ENCODE data around the gene STIM2. TPM values are rescaled to one million over a fixed set of nuclear protein-coding genes. Genes with fewer than 3 reads are reported as not detected.

Gene STIM2
- total RNA-seq, 1 experiment from 2014 or later = 23.9 TPM

- intact Hi-C loops (cut with micrococcal nuclease; ENCODE audit: unreplicated experiment) (no loop called here), in situ Hi-C loops (cut with HindIII; ENCODE audit: low pct_unique_long_range_greater_than_20kb, low sequenced_read_pairs) (no loop called here)
- POLR2A ChIA-PET = no interaction called here
- no peak for ATAC-seq
- no peak overlapping the region for H3K27ac ChIP-seq (ENCODE audit: low read length)
- no peaks in the 10 kb centered on the region for H3K36me3 ChIP-seq (ENCODE audit: control insufficient read depth, insufficient read depth, low read length)
- no TSS peak for BruUV-seq (replicated peaks)
- no peaks in the 10 kb centered on the region for H3K27me3 ChIP-seq (ENCODE audit: control insufficient read depth, insufficient read depth, low read length)
- no peak overlapping the region for H3K4me3 ChIP-seq (ENCODE audit: low read depth in 2 of 2, low read length in 2 of 2)
- DNase-seq (ENCODE audit: low read depth, low spot score) = no peak
- H3K9me3 ChIP-seq (ENCODE audit: control insufficient read depth, insufficient read depth, low read depth, low read length) = no peaks in the 10 kb centered on the region
- TF ChIP-seq CTCF (IDR thresholded peaks at IDR 0.05) = no peak
- no peak for TF ChIP-seq SIN3A (IDR thresholded peaks at IDR 0.05; ENCODE audit: borderline replicate concordance, insufficient read depth, low read depth, low read length)
- no peak for TF ChIP-seq REST (IDR thresholded peaks at IDR 0.05; ENCODE audit: insufficient read depth in 1 of 2, low read depth in 2 of 2, low read length in 1 of 2)
- TF ChIP-seq TCF7L2 (IDR thresholded peaks at IDR 0.05; ENCODE audit: low read depth, low read length) = no peak
- no peak for TF ChIP-seq POLR2AphosphoS5 (IDR thresholded peaks at IDR 0.05; ENCODE audit: low read depth, low read length)
- H3K4me1 ChIP-seq (ENCODE audit: control insufficient read depth, insufficient read depth, low read length) = no peaks in the 10 kb centered on the region
- CTCF ChIA-PET = no interaction called here
These were observed 99.0 kb downstream of the STIM2 start for GRCh38 chr4:26959654-26960047.

- ChIA-PET CTCF (no interaction called here), POLR2A (no interaction called here)
- Histone ChIP-seq H3K4me1 (ENCODE audit: control insufficient read depth, insufficient read depth, low read length) (no peaks in the 10 kb centered on the region), H3K9me3 (ENCODE audit: control insufficient read depth, insufficient read depth, low read depth, low read length) (no peaks in the 10 kb centered on the region), H3K27me3 (ENCODE audit: control insufficient read depth, insufficient read depth, low read length) (no peaks in the 10 kb centered on the region), H3K4me3 (ENCODE audit: low read depth in 2 of 2, low read length in 2 of 2) (no peak overlapping the region), H3K36me3 (ENCODE audit: control insufficient read depth, insufficient read depth, low read length) (no peaks in the 10 kb centered on the region), H3K27ac (ENCODE audit: low read length) (no peak overlapping the region)
- DNase-seq (ENCODE audit: low read depth, low spot score) (no peak), ATAC-seq (no peak)
- intact Hi-C loops (cut with micrococcal nuclease; ENCODE audit: unreplicated experiment) = no loop called here
- in situ Hi-C loops (cut with HindIII; ENCODE audit: low pct_unique_long_range_greater_than_20kb, low sequenced_read_pairs) = no loop called here
- TF ChIP-seq REST (IDR thresholded peaks at IDR 0.05; ENCODE audit: insufficient read depth in 1 of 2, low read depth in 2 of 2, low read length in 1 of 2) = no peak
- no peak for TF ChIP-seq CTCF (IDR thresholded peaks at IDR 0.05)
- TF ChIP-seq TCF7L2 (IDR thresholded peaks at IDR 0.05; ENCODE audit: low read depth, low read length) = no peak
- TF ChIP-seq POLR2AphosphoS5 (IDR thresholded peaks at IDR 0.05; ENCODE audit: low read depth, low read length) = no peak
- no peak for TF ChIP-seq SIN3A (IDR thresholded peaks at IDR 0.05; ENCODE audit: borderline replicate concordance, insufficient read depth, low read depth, low read length)
- BruUV-seq (replicated peaks) = no TSS peak
These were observed 102.1 kb downstream of the STIM2 start for GRCh38 chr4:26962720-26963119.

Measured in Panc1 (cell line).